Endothelial cell of umbilical vein (primary cell): ENCODE data around the gene ABI3. TPM values are rescaled to one million over a fixed set of nuclear protein-coding genes. Genes with fewer than 3 reads are reported as not detected.

ENCODE experiments used
- BruUV-seq: library from RNA; stranded (reverse); fragments of 400-500 nt; replicated peaks from 2 replicates; lab custom pipeline; 2021; lab: Mats Ljungman, UMichigan
- CTCF ChIA-PET: fragments of 300-600, 350-600 bp; sonication (Branson Sonifier 250); formaldehyde crosslinking; loops from one replicate; lab custom pipeline; 2021; ENCODE audit warnings: antibody characterized with exemption, inconsistent platforms; lab: Charles Lee
- POLR2A ChIA-PET: fragments of 300-600, 350-600 bp; sonication (Branson Sonifier 250); formaldehyde crosslinking; loops from one replicate; lab custom pipeline; 2021; ENCODE audit warnings: antibody characterized with exemption, inconsistent platforms; lab: Charles Lee
- DNase-seq: peaks from one replicate; pipeline ENCODE4 v3.0.0-alpha.2; 2011; ENCODE audit warnings: low read depth, low spot score
- FAIRE-seq: peaks from 2 replicates; lab custom pipeline; 2011; peaks lifted over from hg19 to GRCh38; lab: Jason Lieb, UNC
- H2AFZ ChIP-seq: 2 replicates; pipeline ENCODE4 v1.6.0; 2012; ENCODE audit warnings: low read depth, low read length, control low read depth, inconsistent platforms
- H3K27ac ChIP-seq: 2 replicates; pipeline ENCODE4 v1.5.1; 2011; ENCODE audit warnings: low read depth, mild to moderate bottlenecking, control low read depth, low read length, moderate library complexity; ENCODE audit not compliant: insufficient read depth
- H3K27me3 ChIP-seq, 2 experiments: 2 replicates each; pipeline versions ENCODE4 v1.6.0 to v1.6.1; 2011; ENCODE audit warnings: low read length in 2 of 2, mixed read lengths in 1 of 2; ENCODE audit not compliant: control insufficient read depth in 2 of 2, insufficient read depth in 2 of 2
- H3K36me3 ChIP-seq, 2 experiments: 2 replicates in 1 of 2; 3 replicates in 1 of 2; pipeline ENCODE4 v1.5.1; 2011; ENCODE audit warnings: low read length in 2 of 2, mild to moderate bottlenecking in 1 of 2, moderate library complexity in 1 of 2; ENCODE audit not compliant: control insufficient read depth in 2 of 2, insufficient read depth in 2 of 2; ENCODE audit errors: extremely low read depth in 1 of 2
- H3K4me1 ChIP-seq: 3 replicates; pipeline ENCODE4 v1.5.1; 2011; ENCODE audit warnings: mild to moderate bottlenecking, low read length; ENCODE audit not compliant: control insufficient read depth, insufficient read depth; ENCODE audit errors: extremely low read depth
- H3K4me2 ChIP-seq: 2 replicates; pipeline ENCODE4 v1.6.1; 2011; ENCODE audit warnings: low read length, control low read depth, mixed read lengths; ENCODE audit not compliant: insufficient read depth
- H3K4me3 ChIP-seq, 3 experiments: fragments of 200-600 bp in 1 of 3; sonication (generic), shearing (Covaris generic) in 1 of 3; replicated peaks in 1 of 3; 2 replicates each; pipeline ENCODE4 v1.5.1; 2011 to 2016; ENCODE audit warnings: control low read depth in 3 of 3, low read length in 3 of 3, mild to moderate bottlenecking in 2 of 3, inconsistent platforms in 1 of 3, low read depth in 1 of 3, moderate library complexity in 1 of 3; ENCODE audit not compliant: insufficient read depth in 1 of 3
- H3K79me2 ChIP-seq: 2 replicates; pipeline ENCODE4 v1.6.0; 2012; ENCODE audit warnings: low read length, inconsistent platforms; ENCODE audit not compliant: control insufficient read depth, insufficient read depth
- H3K9ac ChIP-seq: replicated peaks from 2 replicates; pipeline ENCODE3; 2011; ENCODE audit warnings: low read length, control low read depth; ENCODE audit not compliant: insufficient read depth; ENCODE audit errors: extremely low read depth
- H3K9me1 ChIP-seq: replicated peaks from 3 replicates; pipeline ENCODE4 v1.6.0; 2011; ENCODE audit warnings: mild to moderate bottlenecking, low read length; ENCODE audit not compliant: control insufficient read depth, insufficient read depth; ENCODE audit errors: extremely low read depth
- H3K9me3 ChIP-seq: replicated peaks from 2 replicates; pipeline ENCODE4 v1.5.1; 2012; ENCODE audit warnings: low read length, inconsistent platforms; ENCODE audit not compliant: control insufficient read depth, insufficient read depth
- H4K20me1 ChIP-seq: replicated peaks from 2 replicates; pipeline ENCODE3; 2011; ENCODE audit warnings: mild to moderate bottlenecking, low read length; ENCODE audit not compliant: control insufficient read depth, insufficient read depth; ENCODE audit errors: extremely low read depth
- EZH2 ChIP-seq: IDR thresholded peaks from 2 replicates; pipeline ENCODE4 v1.6.1; 2012; ENCODE audit warnings: borderline replicate concordance, low read depth, mild to moderate bottlenecking, moderate library complexity, low read length, inconsistent platforms; ENCODE audit not compliant: severe bottlenecking
- FOS ChIP-seq: IDR thresholded peaks from 2 replicates; pipeline ENCODE4 v1.6.1; 2011; ENCODE audit warnings: mild to moderate bottlenecking, low read length, moderate library complexity, borderline replicate concordance; ENCODE audit not compliant: insufficient read depth
- GATA2 ChIP-seq: IDR thresholded peaks from 2 replicates; pipeline ENCODE4 v1.7.0; 2011; ENCODE audit warnings: low read depth, mild to moderate bottlenecking, moderate library complexity, mixed read lengths, low read length; ENCODE audit not compliant: insufficient read length, insufficient read depth
- JUN ChIP-seq: IDR thresholded peaks from 2 replicates; pipeline ENCODE4 v1.6.1; 2011; ENCODE audit warnings: borderline replicate concordance, low read depth; ENCODE audit not compliant: insufficient read length, insufficient read depth
- MAX ChIP-seq: IDR thresholded peaks from 2 replicates; pipeline ENCODE4 v1.6.1; 2011; ENCODE audit not compliant: insufficient read depth, insufficient read length
- MYC ChIP-seq: IDR thresholded peaks from one replicate; pipeline ENCODE4 v1.6.1; 2011; ENCODE audit warnings: mild to moderate bottlenecking, low read depth, low read length
- POLR2A ChIP-seq: IDR thresholded peaks from 2 replicates; pipeline ENCODE4 v1.6.1; 2012; ENCODE audit warnings: low read depth, mild to moderate bottlenecking, control low read depth, low read length
- POLR2AphosphoS5 ChIP-seq: IDR thresholded peaks from 2 replicates; pipeline ENCODE4 v1.6.1; 2012; ENCODE audit warnings: low read depth, mild to moderate bottlenecking, control low read depth, low read length, moderate library complexity; ENCODE audit not compliant: insufficient read depth
- dilution Hi-C: fragments of 300-500 bp; cut with MboI; formaldehyde crosslinking; loops from one replicate; pipeline ENCODE4 v1.15.0; 2019; ENCODE audit warnings: low sequenced_read_pairs; ENCODE audit not compliant: extremely low pct_ligation_motif_present
- intact Hi-C: fragments of 100-400 bp; cut with micrococcal nuclease; formaldehyde crosslinking; loops from one replicate; pipeline ENCODE4 v1.10.0; 2022
- polyA plus RNA-seq, 4 experiments: library from polyadenylated mRNA; depleted of rRNA in 3 of 4; stranded (reverse) in 3 of 4; unstranded in 1 of 4; fragments of >200 nt; gene quantifications; 2 replicates each; pipeline versions ENCODE4 v1.2.1 to v1.2.3, GENCODE V29; 2011 to 2012; ENCODE audit warnings: missing spikeins in 1 of 4
- total RNA-seq: library from RNA; stranded (reverse); gene quantifications from 2 replicates; pipeline ENCODE4 v1.2.3, GENCODE V29; 2021
- TF ChIP-seq, protein P1 (sequence below), 2 donors: IDR thresholded peaks; 1 replicate in 1 of 2; 2 replicates in 1 of 2; pipeline ENCODE4 v1.5.1; 2011; ENCODE audit warnings: low read length in 2 of 2, mild to moderate bottlenecking in 2 of 2, moderate library complexity in 2 of 2, control low read depth in 1 of 2, inconsistent platforms in 1 of 2, low read depth in 1 of 2; ENCODE audit not compliant: insufficient read depth in 1 of 2; ENCODE audit errors: extremely low read depth in 1 of 2

ABI3 gene
- total and polyA plus RNA-seq, 2 donors (not counting 3 experiments of a cell fraction or from before 2014, with no cell fraction given): 35.2 to 35.5 TPM

- H3K9ac ChIP-seq: no peak overlapping the region
- FAIRE-seq (no peak), DNase-seq (no peak)
- no peak for TF ChIP-seq POLR2AphosphoS5
- TF ChIP-seq MYC: no peak
- TF ChIP-seq, protein P1, sequence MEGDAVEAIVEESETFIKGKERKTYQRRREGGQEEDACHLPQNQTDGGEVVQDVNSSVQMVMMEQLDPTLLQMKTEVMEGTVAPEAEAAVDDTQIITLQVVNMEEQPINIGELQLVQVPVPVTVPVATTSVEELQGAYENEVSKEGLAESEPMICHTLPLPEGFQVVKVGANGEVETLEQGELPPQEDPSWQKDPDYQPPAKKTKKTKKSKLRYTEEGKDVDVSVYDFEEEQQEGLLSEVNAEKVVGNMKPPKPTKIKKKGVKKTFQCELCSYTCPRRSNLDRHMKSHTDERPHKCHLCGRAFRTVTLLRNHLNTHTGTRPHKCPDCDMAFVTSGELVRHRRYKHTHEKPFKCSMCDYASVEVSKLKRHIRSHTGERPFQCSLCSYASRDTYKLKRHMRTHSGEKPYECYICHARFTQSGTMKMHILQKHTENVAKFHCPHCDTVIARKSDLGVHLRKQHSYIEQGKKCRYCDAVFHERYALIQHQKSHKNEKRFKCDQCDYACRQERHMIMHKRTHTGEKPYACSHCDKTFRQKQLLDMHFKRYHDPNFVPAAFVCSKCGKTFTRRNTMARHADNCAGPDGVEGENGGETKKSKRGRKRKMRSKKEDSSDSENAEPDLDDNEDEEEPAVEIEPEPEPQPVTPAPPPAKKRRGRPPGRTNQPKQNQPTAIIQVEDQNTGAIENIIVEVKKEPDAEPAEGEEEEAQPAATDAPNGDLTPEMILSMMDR (IDR thresholded peaks at IDR 0.05; ENCODE audit: extremely low read depth in 1 of 2, insufficient read depth in 1 of 2, low read depth in 1 of 2, low read length in 2 of 2): no peak
- no peak for TF ChIP-seq EZH2
- no peak for TF ChIP-seq JUN
- TF ChIP-seq POLR2A: no peak
- TF ChIP-seq FOS: no peak
- no peak for TF ChIP-seq MAX
- no peak for TF ChIP-seq GATA2
- no peak overlapping the region for H2AFZ ChIP-seq
- H4K20me1 ChIP-seq: no peaks in the 10 kb centered on the region
- BruUV-seq: no TSS peak
- H3K36me3 ChIP-seq: no peaks in the 10 kb centered on the region
- no peak overlapping the region for H3K4me3 ChIP-seq
- no peaks in the 10 kb centered on the region for H3K9me3 ChIP-seq
- CTCF ChIA-PET: no interaction called here
- no peak overlapping the region for H3K4me2 ChIP-seq
- dilution Hi-C loops (no loop called here), intact Hi-C loops (no loop called here)
- H3K4me1 ChIP-seq: no peaks in the 10 kb centered on the region
- no peak overlapping the region for H3K27ac ChIP-seq
- H3K27me3 ChIP-seq: peaks cover 0 to 3% of the 10 kb centered on the region in 2 experiments
- no peaks in the 10 kb centered on the region for H3K9me1 ChIP-seq
- POLR2A ChIA-PET: no interaction called here
- H3K79me2 ChIP-seq: no peaks in the 10 kb centered on the region
Measured at GRCh38 chr17:49241040-49241439, 30.5 kb downstream of the ABI3 start.
